GM23248 (cell line): ENCODE measurements around the gene CTSW. TPM values are rescaled to one million over a fixed set of nuclear protein-coding genes. Genes with fewer than 3 reads are reported as not detected.

Source experiments
- DNase-seq: peaks from one replicate; pipeline ENCODE4 v3.0.0-alpha.2; 2015
- H2AFZ ChIP-seq: fragments of 200-600 bp; sonication (generic); 2 replicates; pipeline ENCODE4 v1.6.1; 2016; ENCODE audit warnings: antibody characterized with exemption
- H3F3A ChIP-seq: fragments of 200-600 bp; sonication (generic); 2 replicates; pipeline ENCODE4 v1.6.1; 2016; ENCODE audit warnings: mild to moderate bottlenecking, antibody characterized with exemption, mixed run types; ENCODE audit not compliant: insufficient read depth
- H3K27ac ChIP-seq: fragments of 200-600 bp; sonication (generic); 2 replicates; pipeline ENCODE4 v1.5.1; 2016; ENCODE audit warnings: mild to moderate bottlenecking
- H3K27me3 ChIP-seq: fragments of 200-600 bp; sonication (generic); replicated peaks from 2 replicates; pipeline ENCODE4 v1.6.1; 2016; ENCODE audit warnings: mild to moderate bottlenecking; ENCODE audit not compliant: insufficient read depth
- H3K36me3 ChIP-seq: fragments of 200-600 bp; sonication (generic); 2 replicates; pipeline ENCODE4 v1.6.1; 2016; ENCODE audit warnings: low read depth, mild to moderate bottlenecking
- H3K4me1 ChIP-seq: fragments of 200-600 bp; sonication (generic); 2 replicates; pipeline ENCODE4 v1.6.1; 2016; ENCODE audit warnings: mild to moderate bottlenecking; ENCODE audit not compliant: insufficient read depth
- H3K4me2 ChIP-seq: fragments of 200-600 bp; sonication (generic); one replicate; pipeline ENCODE4 v1.6.1; 2016; ENCODE audit warnings: mild to moderate bottlenecking; ENCODE audit not compliant: unreplicated experiment
- H3K4me3 ChIP-seq: fragments of 200-600 bp; sonication (generic); 2 replicates; pipeline ENCODE4 v1.5.1; 2016; ENCODE audit warnings: mild to moderate bottlenecking
- H3K79me2 ChIP-seq: fragments of 200-600 bp; sonication (generic); 2 replicates; pipeline ENCODE4 v1.6.1; 2016; ENCODE audit warnings: mild to moderate bottlenecking; ENCODE audit not compliant: insufficient read depth
- H3K9ac ChIP-seq: fragments of 200-600 bp; sonication (generic); 2 replicates; pipeline ENCODE4 v1.6.1; 2016; ENCODE audit warnings: mild to moderate bottlenecking
- H3K9me2 ChIP-seq: fragments of 200-600 bp; sonication (generic); 2 replicates; pipeline ENCODE4 v1.6.1; 2016; ENCODE audit warnings: mixed run types, mild to moderate bottlenecking, moderate library complexity; ENCODE audit not compliant: insufficient read depth
- H3K9me3 ChIP-seq: fragments of 200-600 bp; sonication (generic); one replicate; pipeline ENCODE4 v1.6.1; 2017; ENCODE audit warnings: low read depth
- H4K20me1 ChIP-seq: fragments of 200-600 bp; sonication (generic); 2 replicates; pipeline ENCODE4 v1.6.0; 2016; ENCODE audit not compliant: insufficient read depth
- EZH2 ChIP-seq: fragments of 200-600 bp; sonication (generic); IDR thresholded peaks from 2 replicates; pipeline ENCODE4 v1.6.1; 2018; ENCODE audit warnings: antibody characterized with exemption, mild to moderate bottlenecking; ENCODE audit not compliant: insufficient read depth, poor library complexity, severe bottlenecking
- EZH2phosphoT487 ChIP-seq: fragments of 200-600 bp; sonication (generic); IDR thresholded peaks from 2 replicates; pipeline ENCODE4 v1.6.1; 2018; ENCODE audit warnings: antibody characterized with exemption, moderate library complexity, mild to moderate bottlenecking, low read depth; ENCODE audit not compliant: insufficient read depth
- WGBS, 2 experiments: methylation state at CpG; one replicate each; pipeline ENCODE4 v1.1.6; 2015 to 2017; ENCODE audit warnings: low lambda C conversion rate in 2 of 2, low coverage in 1 of 2; ENCODE audit errors: missing lambda C conversion rate in 2 of 2; 5-methylcytosine and 5-hydroxymethylcytosine counted together
- in situ Hi-C: fragments of 300-500 bp; cut with MboI; formaldehyde crosslinking; loops from 2 replicates; pipeline ENCODE4 v1.15.0; 2020
- polyA plus RNA-seq: library from polyadenylated mRNA; unstranded; fragments of >200 nt; fragmentation: Nextera tagmentation; extraction: Ambion mirVana; gene quantifications from 2 replicates; pipeline ENCODE4 v1.2.1, GENCODE V29; 2016
- total RNA-seq: library from RNA; depleted of rRNA; stranded (reverse); fragments of >200 nt; shearing (Covaris generic); gene quantifications from 2 replicates; pipeline ENCODE4 v1.2.3, GENCODE V29; 2014

CTSW gene
- total and polyA plus RNA-seq, 2 experiments from 2014 or later, result 0.23 to 1.1 TPM

- H3K79me2 ChIP-seq, result peaks cover 59% of the 10 kb centered on the region
- no peak overlapping the region for H2AFZ ChIP-seq
- peaks cover 61% of the 10 kb centered on the region for H3F3A ChIP-seq
- no peak for DNase-seq
- 86 to 92% methylated on average over 9 of the region's 9 CpGs for WGBS, 2 experiments
- peaks cover 15% of the 10 kb centered on the region for H3K4me1 ChIP-seq
- H3K9ac ChIP-seq, result no peak overlapping the region
- in situ Hi-C loops, result no loop called here
- no peaks in the 10 kb centered on the region for H4K20me1 ChIP-seq
- H3K27me3 ChIP-seq, result no peaks in the 10 kb centered on the region
- TF ChIP-seq EZH2 (no peak), EZH2phosphoT487 (no peak)
- H3K27ac ChIP-seq, result no peak overlapping the region
- H3K9me3 ChIP-seq, result no peaks in the 10 kb centered on the region
- no peaks in the 10 kb centered on the region for H3K9me2 ChIP-seq
- H3K36me3 ChIP-seq, result peaks cover 31% of the 10 kb centered on the region; the same call in 1 of the 2 replicates
- no peak overlapping the region for H3K4me3 ChIP-seq
- no peak overlapping the region for H3K4me2 ChIP-seq
Measured at GRCh38 chr11:65865550-65866172, 14.0 kb upstream of the CTSW start.

DNA sequence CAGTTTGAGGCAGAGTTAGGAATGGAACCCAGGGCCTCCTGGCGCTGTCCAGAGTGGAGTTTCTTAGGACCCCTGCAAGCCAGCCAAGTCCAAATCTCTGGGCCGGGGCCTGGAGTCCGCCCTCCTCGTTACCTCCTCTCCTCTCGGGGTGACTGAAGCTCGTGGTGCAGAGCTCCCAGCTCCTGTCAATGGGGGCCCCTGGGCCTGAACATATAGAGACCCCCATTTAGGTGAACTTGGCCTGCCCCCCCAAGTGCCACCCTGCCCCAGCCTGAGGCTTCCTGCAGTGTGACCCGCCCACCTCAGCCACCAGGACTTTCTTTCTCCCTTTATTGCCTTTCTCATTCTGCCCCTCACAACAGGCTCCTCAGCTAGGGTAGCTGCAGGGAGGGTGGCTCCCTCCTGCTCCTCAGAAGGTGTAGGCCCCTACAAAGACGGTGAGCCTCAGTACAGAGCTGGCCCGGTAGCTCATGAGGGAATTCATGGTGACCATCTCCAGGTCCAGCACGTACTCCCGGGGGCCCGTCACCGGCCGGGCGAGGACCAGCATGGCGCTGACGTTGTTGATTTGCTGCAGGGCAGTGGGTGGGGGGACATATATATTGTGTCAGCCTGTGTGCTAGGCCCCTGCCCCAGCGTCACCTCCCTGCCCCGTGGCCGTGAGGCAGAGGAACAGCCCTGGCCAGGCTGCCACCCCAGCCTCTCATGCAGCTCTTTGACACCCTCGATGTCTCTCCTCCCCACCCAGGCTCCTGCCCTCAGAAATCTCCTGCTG lies 12.9 kb upstream of the CTSW start:
- Histone ChIP-seq H3K79me2 (peaks cover 60% of the 10 kb centered on the region), H3K36me3 (peaks cover 31% of the 10 kb centered on the region; the same call in 1 of the 2 replicates)
- in situ Hi-C loops, result no loop called here

GRCh38 chr11:65867284-65868071 lies 12.2 kb upstream of the CTSW start:
- WGBS, 2 experiments, result 57 to 59% methylated on average over 27 to 29 of the region's 29 CpGs
- H3K79me2 ChIP-seq, result peaks cover 55% of the 10 kb centered on the region
- no peak for DNase-seq

More for the DNA sequence above, 12.9 kb upstream of the CTSW start:
- no peak for TF ChIP-seq EZH2phosphoT487
- no peak for TF ChIP-seq EZH2
- Histone ChIP-seq H3F3A (peaks cover 60% of the 10 kb centered on the region), H3K27ac (no peak overlapping the region), H3K9me2 (no peaks in the 10 kb centered on the region), H3K27me3 (no peaks in the 10 kb centered on the region), H3K9ac (no peak overlapping the region), H3K9me3 (no peaks in the 10 kb centered on the region), H2AFZ (no peak overlapping the region), H3K4me3 (no peak overlapping the region), H3K4me2 (no peak overlapping the region), H4K20me1 (no peaks in the 10 kb centered on the region), H3K4me1 (peaks cover 20% of the 10 kb centered on the region)
- DNase-seq, result no peak
- 85% methylated on average over 21 of the region's 21 CpGs for WGBS, 2 experiments

GRCh38 chr11:65868076-65868667 lies 11.5 kb upstream of the CTSW start:
- Histone ChIP-seq H3K27me3 (no peaks in the 10 kb centered on the region), H3K36me3 (peaks cover 31% of the 10 kb centered on the region; the same call in 1 of the 2 replicates), H3K4me2 (no peak overlapping the region), H3K9me2 (no peaks in the 10 kb centered on the region), H3K27ac (no peak overlapping the region), H3F3A (peaks cover 54% of the 10 kb centered on the region), H3K4me3 (no peak overlapping the region), H2AFZ (no peak overlapping the region), H3K79me2 (peaks cover 53% of the 10 kb centered on the region), H3K9me3 (no peaks in the 10 kb centered on the region), H3K9ac (no peak overlapping the region), H3K4me1 (peaks cover 16% of the 10 kb centered on the region), H4K20me1 (no peaks in the 10 kb centered on the region)
- WGBS, 2 experiments, result 86 to 87% methylated on average over 18 to 19 of the region's 19 CpGs
- TF ChIP-seq EZH2phosphoT487 (no peak), EZH2 (no peak)
- in situ Hi-C loops, result no loop called here
- DNase-seq, result no peak

More at GRCh38 chr11:65867284-65868071, 12.2 kb upstream of the CTSW start:
- Histone ChIP-seq H3K27ac (0 out of 2 replicates have a peak overlapping the region, but pooled peaks have one; percentile 10), H4K20me1 (no peaks in the 10 kb centered on the region), H3K9ac (no peak overlapping the region), H3K4me1 (peaks cover 16% of the 10 kb centered on the region), H3F3A (peaks cover 54% of the 10 kb centered on the region), H3K27me3 (no peaks in the 10 kb centered on the region), H3K9me2 (no peaks in the 10 kb centered on the region), H3K4me3 (no peak overlapping the region), H3K4me2 (no peak overlapping the region), H2AFZ (no peak overlapping the region), H3K36me3 (peaks cover 31% of the 10 kb centered on the region; the same call in 1 of the 2 replicates), H3K9me3 (no peaks in the 10 kb centered on the region)
- TF ChIP-seq EZH2phosphoT487 (no peak), EZH2 (no peak)
- in situ Hi-C loops, result no loop called here
